ENCODE data around the gene SLC38A4. TPM values are rescaled to one million over a fixed set of nuclear protein-coding genes. Genes with fewer than 3 reads are reported as not detected.

The SLC38A4 gene
- total and polyA plus RNA-seq, 2 of the 8 experiments (the other 6 are each of a cell fraction or from before 2014, with no cell fraction given) = 6.7 to 15.4 TPM

- H3K56ac ChIP-seq (replicated peaks; ENCODE audit: insufficient read length, low read depth, low read length) = no peak overlapping the region
- no peak overlapping the region for H2BK20ac ChIP-seq (ENCODE audit: low read length)
- no peak overlapping the region for H2BK5ac ChIP-seq (ENCODE audit: low read depth, low read length)
- H2AK5ac ChIP-seq (ENCODE audit: low read depth, low read length) = no peak overlapping the region
- H3K4me2 ChIP-seq (ENCODE audit: insufficient read depth in 1 of 2, low read depth in 2 of 2, low read length in 2 of 2) = no peak overlapping the region
- no peak overlapping the region for H3K14ac ChIP-seq (ENCODE audit: insufficient read length)
- no peak overlapping the region for H4K91ac ChIP-seq (replicated peaks; ENCODE audit: insufficient read length, low read length)
- H2BK12ac ChIP-seq (ENCODE audit: low read depth, low read length) = no peak overlapping the region
- H3K27ac ChIP-seq (ENCODE audit: low read depth, low read length) = no peak overlapping the region
- no peak overlapping the region for H3K4me3 ChIP-seq (ENCODE audit: extremely low read depth in 1 of 4, insufficient read depth in 2 of 4, low read depth in 3 of 4, low read length in 4 of 4)
- no peaks in the 10 kb centered on the region for H3K36me3 ChIP-seq (ENCODE audit: control insufficient read depth in 2 of 4, insufficient read depth in 4 of 4, low read length in 3 of 4)
- H4K8ac ChIP-seq (ENCODE audit: extremely low read depth, insufficient read depth, low read length) = no peak overlapping the region
- ChIA-PET CTCF (ENCODE audit: partially characterized antibody) (interaction anchor here (1.5 kb wide), 1 partner anchor 13 kb away, joined by 3 read pairs; no protein-coding TSS in a partner anchor), POLR2A (ENCODE audit: partially characterized antibody) (no interaction called here)
- H3K23me2 ChIP-seq (ENCODE audit: low read depth, low read length) = no peaks in the 10 kb centered on the region; the same call in 1 of the 2 replicates
- no peak overlapping the region for H3K23ac ChIP-seq (ENCODE audit: insufficient read length)
- H3K79me1 ChIP-seq (ENCODE audit: low read depth, low read length) = no peaks in the 10 kb centered on the region
- H3K27me3 ChIP-seq (replicated peaks in 1 of 4; ENCODE audit: control insufficient read depth in 3 of 4, extremely low read depth in 1 of 4, insufficient read depth in 3 of 4, low read length in 3 of 4) = no peaks in the 10 kb centered on the region
- TF ChIP-seq CHD2 (IDR thresholded peaks at IDR 0.05; ENCODE audit: low read length) (no peak), SRF (IDR thresholded peaks at IDR 0.05; ENCODE audit: low read depth, low read length) (no peak), PHF8 (conservative IDR thresholded peaks at IDR 0.05; ENCODE audit: low read depth, low read length) (no peak), FOSL1 (IDR thresholded peaks at IDR 0.05; ENCODE audit: insufficient read depth, low read depth, low read length) (no peak), HDAC6 (IDR thresholded peaks at IDR 0.05; ENCODE audit: low read depth, low read length) (no peak), CBX5 (IDR thresholded peaks at IDR 0.05; ENCODE audit: low read depth, low read length) (no peak), TAF7 (optimal IDR thresholded peaks at IDR 0.05; ENCODE audit: borderline replicate concordance, low read depth, low read length) (no peak), SP4 (IDR thresholded peaks at IDR 0.05; ENCODE audit: low read length) (no peak), KDM4A (IDR thresholded peaks at IDR 0.05; ENCODE audit: low read depth, low read length, severe bottlenecking) (no peak), RXRA (IDR thresholded peaks at IDR 0.05; ENCODE audit: insufficient read depth, low read depth, low read length) (no peak), ZNF274 (IDR thresholded peaks at IDR 0.05; ENCODE audit: borderline replicate concordance, extremely low read depth, low read length) (no peak), BACH1 (IDR thresholded peaks at IDR 0.05; ENCODE audit: low read length) (no peak), SP1 (IDR thresholded peaks at IDR 0.05; ENCODE audit: low read depth, low read length) (no peak), CHD1 (IDR thresholded peaks at IDR 0.05; ENCODE audit: low read depth, low read length) (no peak), SIRT6 (IDR thresholded peaks at IDR 0.05; ENCODE audit: low read length) (no peak), YY1 (IDR thresholded peaks at IDR 0.05; ENCODE audit: low read depth, low read length) (no peak)
- no peak overlapping the region for H4K5ac ChIP-seq (ENCODE audit: insufficient read length, low read depth, low read length)
- 98% methylated on average over 4 of the region's 4 CpGs; no CpG with 5 or more reads in 1 of the 2 experiments for WGBS, 2 experiments (ENCODE audit: extremely low coverage in 1 of 2, insufficient coverage in 1 of 2, insufficient read length in 1 of 2, insufficient replicate concordance in 2 of 2, low coverage in 1 of 2, low lambda C conversion rate in 2 of 2, missing lambda C conversion rate in 1 of 2)
- H2BK120ac ChIP-seq (replicated peaks; ENCODE audit: low read depth, low read length) = no peak overlapping the region
- H3K9me3 ChIP-seq (ENCODE audit: insufficient read depth in 2 of 2, low read depth in 1 of 2, low read length in 1 of 2) = no peaks in the 10 kb centered on the region
- no peaks in the 10 kb centered on the region for H3K4me1 ChIP-seq (replicated peaks in 1 of 4; ENCODE audit: control insufficient read depth in 3 of 4, insufficient read depth in 4 of 4, low read length in 3 of 4)
- no peak for DNase-seq (ENCODE audit: low read depth in 1 of 2, low spot score in 2 of 2)
- no peak overlapping the region for H3K18ac ChIP-seq (ENCODE audit: extremely low read depth, low read length)
- H3K79me2 ChIP-seq (ENCODE audit: control insufficient read depth in 1 of 2, insufficient read depth in 2 of 2, low read length in 2 of 2) = no peaks in the 10 kb centered on the region
- H4K20me1 ChIP-seq (replicated peaks in 1 of 2; ENCODE audit: control insufficient read depth in 1 of 2, insufficient read depth in 2 of 2, low read length in 2 of 2) = no peaks in the 10 kb centered on the region
- no peak overlapping the region for H2BK15ac ChIP-seq (ENCODE audit: low read length)
- no peak overlapping the region for H3K4ac ChIP-seq (replicated peaks; ENCODE audit: insufficient read length, low read depth, low read length)
- H3K9ac ChIP-seq (replicated peaks in 1 of 4; ENCODE audit: extremely low read depth in 1 of 4, low read depth in 3 of 4, low read length in 3 of 4) = no peak overlapping the region
- H2AFZ ChIP-seq (ENCODE audit: low read length) = no peak overlapping the region
- FAIRE-seq = no peak
Measured at GRCh38 chr12:46795988-46796387, 29.8 kb downstream of the SLC38A4 start.
